Immature natural killer cell (primary cell): Measurements from ENCODE around the gene PSMB11. TPM values are rescaled to one million over a fixed set of nuclear protein-coding genes. Genes with fewer than 3 reads are reported as not detected.
"Not testable (repeated sequence)": the region's sequence is repeated elsewhere in the genome, so short reads cannot be mapped to it uniquely, and the experiment has no call there.

Source experiments
- DNase-seq, 3 donors: peaks; one replicate each; pipeline ENCODE4 v3.0.0; 2022; ENCODE audit warnings: mixed read lengths in 1 of 3
- H3K27ac Mint-ChIP-seq, 6 donors: one replicate each; pipeline ENCODE4 v1.8.0; 2020; ENCODE audit warnings: mixed read lengths in 6 of 6, mild to moderate bottlenecking in 5 of 6, inconsistent platforms in 4 of 6, moderate library complexity in 3 of 6
- H3K27me3 Mint-ChIP-seq, 3 donors: one replicate each; pipeline ENCODE4 v1.8.0; 2020 to 2021; ENCODE audit warnings: low read depth in 3 of 3, mild to moderate bottlenecking in 3 of 3, mixed read lengths in 3 of 3, moderate library complexity in 3 of 3, inconsistent platforms in 1 of 3
- H3K36me3 Mint-ChIP-seq, 3 donors: one replicate each; pipeline ENCODE4 v1.8.0; 2020; ENCODE audit warnings: mixed read lengths in 3 of 3, inconsistent platforms in 2 of 3, mild to moderate bottlenecking in 2 of 3
- H3K4me1 Mint-ChIP-seq, 2 donors: one replicate each; pipeline ENCODE4 v1.8.0; 2020; ENCODE audit warnings: inconsistent platforms in 2 of 2, mild to moderate bottlenecking in 2 of 2, mixed read lengths in 2 of 2, moderate library complexity in 1 of 2
- H3K4me3 Mint-ChIP-seq, 5 donors: one replicate each; pipeline ENCODE4 v1.8.0; 2020; ENCODE audit warnings: mild to moderate bottlenecking in 5 of 5, mixed read lengths in 5 of 5, inconsistent platforms in 3 of 5, moderate library complexity in 3 of 5
- H3K9me3 Mint-ChIP-seq, 6 donors: one replicate each; pipeline ENCODE4 v1.8.0; 2020; ENCODE audit warnings: mild to moderate bottlenecking in 6 of 6, mixed read lengths in 6 of 6, inconsistent platforms in 4 of 6, moderate library complexity in 3 of 6
- polyA plus RNA-seq, 3 donors: library from polyadenylated mRNA; unstranded; fragments of 300-500 nt; fragmentation: Illumina TruSeq; gene quantifications; one replicate each; pipeline ENCODE4 v1.2.3, GENCODE V29; 2021

Gene PSMB11, protein sequence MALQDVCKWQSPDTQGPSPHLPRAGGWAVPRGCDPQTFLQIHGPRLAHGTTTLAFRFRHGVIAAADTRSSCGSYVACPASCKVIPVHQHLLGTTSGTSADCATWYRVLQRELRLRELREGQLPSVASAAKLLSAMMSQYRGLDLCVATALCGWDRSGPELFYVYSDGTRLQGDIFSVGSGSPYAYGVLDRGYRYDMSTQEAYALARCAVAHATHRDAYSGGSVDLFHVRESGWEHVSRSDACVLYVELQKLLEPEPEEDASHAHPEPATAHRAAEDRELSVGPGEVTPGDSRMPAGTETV
- polyA plus RNA-seq: not detected

- Mint-ChIP-seq H3K4me1 (no peaks in the 10 kb centered on the region), H3K27me3 (peaks cover 1 to 3% (median 2%) of the 10 kb centered on the region in 3 donors)
- DNase-seq: no peak
These were observed at the start of gene PSMB11 for GRCh38 chr14:23042162-23042965. Gene PSMB11, plus strand, starts transcription at chr14:23042212. Its CDS starts 14 bp downstream, at chr14:23042226.

DNA sequence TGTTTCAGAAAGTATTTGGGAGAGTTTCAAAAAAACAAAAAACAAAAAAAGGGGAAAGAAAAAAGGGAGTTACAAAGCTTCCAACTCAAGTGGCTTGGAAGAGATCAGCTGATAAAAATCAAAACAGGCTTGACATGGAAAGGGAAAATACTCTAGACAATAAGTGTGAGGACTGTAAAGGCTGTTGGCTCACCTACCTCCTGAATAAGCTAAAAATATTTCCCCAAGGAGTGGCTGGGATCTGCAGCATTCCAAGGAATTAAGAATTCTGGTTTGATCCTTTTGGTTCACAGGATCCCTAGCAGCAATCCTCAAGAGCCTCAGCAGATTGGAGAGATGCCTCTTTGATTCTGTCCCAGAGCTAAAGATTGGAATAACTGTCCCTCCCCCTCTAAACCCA lies 48.5 kb upstream of the PSMB11 start:
- Mint-ChIP-seq H3K27me3 (peaks cover 0 to under 1% (median 0%) of the 10 kb centered on the region in 3 donors), H3K27ac (no peak overlapping the region), H3K9me3 (no peaks in the 10 kb centered on the region), H3K4me3 (no peak overlapping the region), H3K4me1 (peaks cover 0 to 1% of the 10 kb centered on the region in 2 donors), H3K36me3 (peaks cover 13 to 29% (median 28%) of the 10 kb centered on the region in 3 donors)
- no peak for DNase-seq

More at GRCh38 chr14:23042162-23042965, at the start of gene PSMB11:
- Mint-ChIP-seq H3K4me3 (no peak within 1 kb of the TSS), H3K9me3 (no peaks in the 10 kb centered on the region), H3K27ac (no peak within 1 kb of the TSS), H3K36me3 (no peaks in the 10 kb centered on the region)

DNA sequence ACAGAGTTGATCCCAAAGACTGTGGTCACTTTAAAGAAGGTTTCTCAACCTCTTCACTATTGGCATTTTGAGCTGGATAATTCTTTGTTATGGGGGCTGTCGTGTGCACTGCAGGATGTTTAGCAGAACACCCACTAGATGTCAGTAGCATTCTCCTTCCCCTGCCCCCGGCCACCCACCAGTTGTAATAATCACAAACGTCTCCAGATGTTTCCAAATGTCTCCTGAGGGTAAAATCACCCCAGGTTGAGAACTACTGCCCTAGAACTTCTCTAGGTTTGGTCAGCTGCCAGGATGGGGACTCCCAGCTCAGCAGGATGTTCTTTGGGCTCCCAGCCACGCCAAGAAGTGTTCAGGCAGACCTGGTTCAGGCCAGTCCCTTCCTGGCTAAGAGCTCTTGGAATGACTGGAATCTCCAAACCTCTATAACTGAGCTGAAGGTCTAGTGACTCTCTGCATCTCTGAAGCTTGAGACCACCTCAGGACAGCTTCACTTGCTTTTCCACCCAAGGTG lies 47.2 kb upstream of the PSMB11 start:
- Mint-ChIP-seq H3K27ac (no peak overlapping the region), H3K27me3 (peaks cover 0 to 2% (median 2%) of the 10 kb centered on the region in 3 donors), H3K9me3 (no peaks in the 10 kb centered on the region), H3K4me1 (peaks cover 0 to 1% of the 10 kb centered on the region in 2 donors), H3K36me3 (peaks cover 13 to 23% (median 19%) of the 10 kb centered on the region in 3 donors), H3K4me3 (no peak overlapping the region)
- peak in 1 of 3 donors; percentile 24 for DNase-seq

- peaks cover 0 to 1% of the 10 kb centered on the region in 2 donors for H3K4me1 Mint-ChIP-seq
- H3K4me3 Mint-ChIP-seq: no peak overlapping the region
- no peak for DNase-seq
- H3K36me3 Mint-ChIP-seq: peaks cover 9 to 19% (median 16%) of the 10 kb centered on the region in 3 donors
- no peak overlapping the region for H3K27ac Mint-ChIP-seq
- no peaks in the 10 kb centered on the region for H3K9me3 Mint-ChIP-seq
- peaks cover 0 to 2% (median 2%) of the 10 kb centered on the region in 3 donors for H3K27me3 Mint-ChIP-seq
These were observed 46.0 kb upstream of the PSMB11 start for GRCh38 chr14:22995889-22996625.

GRCh38 chr14:22996768-22997654 lies 45.0 kb upstream of the PSMB11 start:
- no peak overlapping the region for H3K27ac Mint-ChIP-seq
- no peak overlapping the region for H3K4me3 Mint-ChIP-seq
- peaks cover 9 to 15% (median 11%) of the 10 kb centered on the region in 3 donors for H3K36me3 Mint-ChIP-seq
- H3K27me3 Mint-ChIP-seq: peaks cover 0 to 2% (median 2%) of the 10 kb centered on the region in 3 donors
- H3K9me3 Mint-ChIP-seq: no peaks in the 10 kb centered on the region
- peaks cover 0 to 1% of the 10 kb centered on the region in 2 donors for H3K4me1 Mint-ChIP-seq
- no peak for DNase-seq

DNA sequence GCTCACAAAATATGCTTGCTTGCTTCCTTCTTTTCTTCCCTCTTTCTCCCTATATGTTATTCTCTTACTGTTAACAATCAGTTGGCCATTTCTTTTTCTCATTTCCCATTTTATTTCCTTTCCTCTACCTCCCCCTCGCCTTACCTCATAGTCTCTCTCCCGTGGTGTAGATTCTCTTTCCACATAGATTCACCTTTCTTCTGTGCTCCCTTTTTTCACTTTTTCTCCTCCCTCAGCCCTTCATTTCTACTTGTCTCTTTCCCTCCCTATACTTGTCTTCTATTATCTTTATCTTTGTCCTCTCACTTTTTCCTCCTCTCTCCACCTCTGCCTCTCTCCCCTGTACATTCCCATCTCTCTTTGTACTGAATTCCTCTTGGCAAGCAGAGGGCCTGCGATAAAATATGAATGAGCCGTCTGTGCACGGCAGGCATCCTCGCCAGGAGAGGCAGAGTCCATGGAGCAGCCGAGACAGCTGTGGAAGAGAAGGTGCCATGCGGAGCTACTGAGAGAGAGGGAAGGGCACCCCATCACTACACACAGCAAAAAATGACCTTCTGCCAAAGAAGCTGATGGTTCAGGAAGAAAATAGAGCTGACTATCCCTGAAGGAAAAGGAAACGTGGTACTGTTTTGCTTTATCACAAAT lies 44.2 kb upstream of the PSMB11 start:
- Mint-ChIP-seq H3K36me3 (peaks cover 9 to 15% (median 11%) of the 10 kb centered on the region in 3 donors), H3K9me3 (no peaks in the 10 kb centered on the region), H3K27me3 (peaks cover 0 to 2% (median 2%) of the 10 kb centered on the region in 3 donors), H3K4me3 (no peak overlapping the region), H3K4me1 (peaks cover 0 to 1% of the 10 kb centered on the region in 2 donors), H3K27ac (no peak overlapping the region)
- no peak for DNase-seq

DNA sequence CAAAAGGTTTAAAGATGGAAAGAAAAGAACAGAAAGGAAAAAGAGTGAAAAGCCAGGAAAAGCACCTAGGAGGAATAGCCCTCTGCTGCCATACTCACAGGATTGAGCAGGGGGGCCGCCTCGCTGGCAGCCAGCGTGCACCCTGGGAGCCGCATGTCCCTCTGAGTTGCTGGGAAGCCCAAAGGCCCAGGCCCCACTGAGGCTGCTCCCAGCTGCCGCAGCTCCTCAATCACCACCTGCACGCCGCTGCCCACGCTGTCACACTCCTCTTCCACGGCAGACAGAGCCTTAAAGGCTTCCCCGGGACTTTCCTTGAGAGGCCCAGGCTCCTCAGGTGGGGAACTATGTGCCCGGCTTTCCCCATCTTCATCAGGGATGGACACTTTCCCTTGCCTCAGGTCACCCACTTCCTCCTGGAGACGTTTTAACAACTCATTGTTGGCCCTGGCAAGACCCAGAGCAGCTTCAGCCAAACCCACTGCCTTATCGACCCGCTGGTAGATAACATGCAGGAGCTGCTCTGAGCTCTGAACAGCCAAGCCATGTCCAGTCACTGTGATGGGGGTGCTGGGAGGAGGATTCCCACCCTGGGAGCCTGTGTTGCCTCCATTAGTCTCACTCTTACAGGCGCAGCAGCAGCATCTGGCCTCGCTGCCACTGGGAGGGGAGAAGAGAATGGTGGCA lies 43.5 kb upstream of the PSMB11 start:
- peaks cover 7 to 10% (median 9%) of the 10 kb centered on the region in 3 donors for H3K36me3 Mint-ChIP-seq

DNA sequence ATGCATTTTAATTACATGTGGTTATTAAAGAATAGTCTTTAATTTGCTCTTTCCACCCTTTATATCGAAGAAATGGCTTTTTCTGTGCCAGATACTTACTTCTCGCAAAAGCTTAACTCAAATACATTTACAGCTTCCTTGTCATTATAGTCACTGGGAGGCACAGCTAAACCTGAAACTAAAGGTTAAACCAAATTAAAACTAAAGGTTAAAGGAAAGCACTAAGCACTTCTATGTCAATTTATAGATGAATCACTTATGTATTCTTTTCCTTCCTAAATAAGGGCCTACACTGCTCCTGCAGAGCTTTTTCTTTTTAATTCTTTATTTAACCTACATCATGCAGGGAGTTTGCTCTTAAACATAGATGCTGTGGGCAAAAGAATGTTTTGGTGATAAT lies 41.2 kb upstream of the PSMB11 start:
- Mint-ChIP-seq H3K4me1 (peaks cover 2 to 4% of the 10 kb centered on the region in 2 donors), H3K9me3 (no peaks in the 10 kb centered on the region), H3K27ac (no peak overlapping the region), H3K4me3 (no peak overlapping the region), H3K27me3 (peaks cover 0 to 4% (median 2%) of the 10 kb centered on the region in 3 donors), H3K36me3 (peaks cover 4 to 6% (median 5%) of the 10 kb centered on the region in 3 donors)
- no peak for DNase-seq

More for the DNA sequence above, 43.5 kb upstream of the PSMB11 start:
- Mint-ChIP-seq H3K9me3 (no peaks in the 10 kb centered on the region), H3K27ac (no peak overlapping the region), H3K27me3 (peaks cover 0 to 2% (median 2%) of the 10 kb centered on the region in 3 donors), H3K4me1 (peaks cover 0 to 1% of the 10 kb centered on the region in 2 donors), H3K4me3 (no peak overlapping the region)
- DNase-seq: no peak

GRCh38 chr14:23002592-23002991 lies 39.4 kb upstream of the PSMB11 start:
- peaks cover 4 to 6% (median 5%) of the 10 kb centered on the region in 3 donors for H3K36me3 Mint-ChIP-seq
- no peaks in the 10 kb centered on the region for H3K9me3 Mint-ChIP-seq
- no peak overlapping the region for H3K4me3 Mint-ChIP-seq
- no peak overlapping the region for H3K27ac Mint-ChIP-seq
- no peak for DNase-seq
- H3K4me1 Mint-ChIP-seq: peaks cover 19 to 21% of the 10 kb centered on the region in 2 donors
- peaks cover 5 to 9% (median 9%) of the 10 kb centered on the region in 3 donors for H3K27me3 Mint-ChIP-seq

DNA sequence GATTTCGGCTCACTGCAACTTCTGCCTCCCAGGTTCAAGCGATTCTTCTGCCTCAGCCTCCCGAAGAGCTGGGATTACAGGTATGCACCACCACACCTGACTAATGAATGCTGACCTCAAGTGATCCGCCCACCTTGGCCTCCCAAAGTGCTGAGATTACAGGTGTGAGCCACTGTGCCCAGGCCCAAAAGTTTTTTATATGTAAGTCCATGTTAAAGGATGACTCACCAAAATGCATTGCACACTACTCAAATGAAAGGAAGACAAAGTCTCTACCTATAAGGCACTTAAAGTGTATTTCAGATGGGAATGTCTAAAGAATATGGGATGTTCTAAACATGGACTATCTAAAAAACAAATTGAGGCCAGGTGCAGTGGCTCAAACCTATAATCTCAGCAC lies 37.7 kb upstream of the PSMB11 start:
- not testable (repeated sequence) for H3K4me3 Mint-ChIP-seq, H3K27me3 Mint-ChIP-seq, H3K9me3 Mint-ChIP-seq, H3K36me3 Mint-ChIP-seq, H3K27ac Mint-ChIP-seq, DNase-seq
- H3K4me1 Mint-ChIP-seq: peaks cover 32 to 35% of the 10 kb centered on the region in 2 donors

GRCh38 chr14:23005451-23006187 lies 36.4 kb upstream of the PSMB11 start:
- H3K27me3 Mint-ChIP-seq: peaks cover 3 to 12% (median 7%) of the 10 kb centered on the region in 3 donors
- peak overlapping the region; percentile 92 to 100 (median 99) for H3K27ac Mint-ChIP-seq
- DNase-seq: no peak
- peak overlapping the region; percentile 94 to 99 (median 96) for H3K4me3 Mint-ChIP-seq
- H3K36me3 Mint-ChIP-seq: no peaks in the 10 kb centered on the region
- H3K9me3 Mint-ChIP-seq: no peaks in the 10 kb centered on the region
- peaks cover 44 to 46% of the 10 kb centered on the region in 2 donors for H3K4me1 Mint-ChIP-seq
